ENCODE data around the gene TEX29. TPM values are rescaled to one million over a fixed set of nuclear protein-coding genes. Genes with fewer than 3 reads are reported as not detected.

TEX29 gene
- total and polyA plus RNA-seq, 10 of the 15 experiments (the other 5 are each of a cell fraction or from before 2014, with no cell fraction given): 0.14 to 0.30 (median 0.22) TPM; not detected in 7

- TF ChIP-seq, protein P1, sequence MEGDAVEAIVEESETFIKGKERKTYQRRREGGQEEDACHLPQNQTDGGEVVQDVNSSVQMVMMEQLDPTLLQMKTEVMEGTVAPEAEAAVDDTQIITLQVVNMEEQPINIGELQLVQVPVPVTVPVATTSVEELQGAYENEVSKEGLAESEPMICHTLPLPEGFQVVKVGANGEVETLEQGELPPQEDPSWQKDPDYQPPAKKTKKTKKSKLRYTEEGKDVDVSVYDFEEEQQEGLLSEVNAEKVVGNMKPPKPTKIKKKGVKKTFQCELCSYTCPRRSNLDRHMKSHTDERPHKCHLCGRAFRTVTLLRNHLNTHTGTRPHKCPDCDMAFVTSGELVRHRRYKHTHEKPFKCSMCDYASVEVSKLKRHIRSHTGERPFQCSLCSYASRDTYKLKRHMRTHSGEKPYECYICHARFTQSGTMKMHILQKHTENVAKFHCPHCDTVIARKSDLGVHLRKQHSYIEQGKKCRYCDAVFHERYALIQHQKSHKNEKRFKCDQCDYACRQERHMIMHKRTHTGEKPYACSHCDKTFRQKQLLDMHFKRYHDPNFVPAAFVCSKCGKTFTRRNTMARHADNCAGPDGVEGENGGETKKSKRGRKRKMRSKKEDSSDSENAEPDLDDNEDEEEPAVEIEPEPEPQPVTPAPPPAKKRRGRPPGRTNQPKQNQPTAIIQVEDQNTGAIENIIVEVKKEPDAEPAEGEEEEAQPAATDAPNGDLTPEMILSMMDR (IDR thresholded peaks at IDR 0.05 in 2 of 3, conservative IDR thresholded peaks at IDR 0.05 in 1 of 3; ENCODE audit: control insufficient read depth in 2 of 3, extremely low read depth in 1 of 3, insufficient read depth in 1 of 3, low read depth in 3 of 3, low read length in 3 of 3): no peak
- TF ChIP-seq, protein P2, sequence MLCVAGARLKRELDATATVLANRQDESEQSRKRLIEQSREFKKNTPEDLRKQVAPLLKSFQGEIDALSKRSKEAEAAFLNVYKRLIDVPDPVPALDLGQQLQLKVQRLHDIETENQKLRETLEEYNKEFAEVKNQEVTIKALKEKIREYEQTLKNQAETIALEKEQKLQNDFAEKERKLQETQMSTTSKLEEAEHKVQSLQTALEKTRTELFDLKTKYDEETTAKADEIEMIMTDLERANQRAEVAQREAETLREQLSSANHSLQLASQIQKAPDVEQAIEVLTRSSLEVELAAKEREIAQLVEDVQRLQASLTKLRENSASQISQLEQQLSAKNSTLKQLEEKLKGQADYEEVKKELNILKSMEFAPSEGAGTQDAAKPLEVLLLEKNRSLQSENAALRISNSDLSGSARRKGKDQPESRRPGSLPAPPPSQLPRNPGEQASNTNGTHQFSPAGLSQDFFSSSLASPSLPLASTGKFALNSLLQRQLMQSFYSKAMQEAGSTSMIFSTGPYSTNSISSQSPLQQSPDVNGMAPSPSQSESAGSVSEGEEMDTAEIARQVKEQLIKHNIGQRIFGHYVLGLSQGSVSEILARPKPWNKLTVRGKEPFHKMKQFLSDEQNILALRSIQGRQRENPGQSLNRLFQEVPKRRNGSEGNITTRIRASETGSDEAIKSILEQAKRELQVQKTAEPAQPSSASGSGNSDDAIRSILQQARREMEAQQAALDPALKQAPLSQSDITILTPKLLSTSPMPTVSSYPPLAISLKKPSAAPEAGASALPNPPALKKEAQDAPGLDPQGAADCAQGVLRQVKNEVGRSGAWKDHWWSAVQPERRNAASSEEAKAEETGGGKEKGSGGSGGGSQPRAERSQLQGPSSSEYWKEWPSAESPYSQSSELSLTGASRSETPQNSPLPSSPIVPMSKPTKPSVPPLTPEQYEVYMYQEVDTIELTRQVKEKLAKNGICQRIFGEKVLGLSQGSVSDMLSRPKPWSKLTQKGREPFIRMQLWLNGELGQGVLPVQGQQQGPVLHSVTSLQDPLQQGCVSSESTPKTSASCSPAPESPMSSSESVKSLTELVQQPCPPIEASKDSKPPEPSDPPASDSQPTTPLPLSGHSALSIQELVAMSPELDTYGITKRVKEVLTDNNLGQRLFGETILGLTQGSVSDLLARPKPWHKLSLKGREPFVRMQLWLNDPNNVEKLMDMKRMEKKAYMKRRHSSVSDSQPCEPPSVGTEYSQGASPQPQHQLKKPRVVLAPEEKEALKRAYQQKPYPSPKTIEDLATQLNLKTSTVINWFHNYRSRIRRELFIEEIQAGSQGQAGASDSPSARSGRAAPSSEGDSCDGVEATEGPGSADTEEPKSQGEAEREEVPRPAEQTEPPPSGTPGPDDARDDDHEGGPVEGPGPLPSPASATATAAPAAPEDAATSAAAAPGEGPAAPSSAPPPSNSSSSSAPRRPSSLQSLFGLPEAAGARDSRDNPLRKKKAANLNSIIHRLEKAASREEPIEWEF (IDR thresholded peaks at IDR 0.05; ENCODE audit: insufficient replicate concordance, low read depth, low read length): no peak
- TF ChIP-seq NR2C2 (IDR thresholded peaks at IDR 0.05; ENCODE audit: borderline replicate concordance, control insufficient read depth, insufficient read length, low read depth): no peak
Observed at GRCh38 chr13:111291908-111292307, 28.5 kb upstream of the TEX29 start (continued).

All from GM12878 (cell line).